HG03354 (cell line): ENCODE data around the gene DEAF1.
"Not testable (repeated sequence)": the region's sequence is repeated elsewhere in the genome, so short reads cannot be mapped to it uniquely, and the experiment has no call there.

Experiments
- ATAC-seq: cut with Tn5 transposase; IDR thresholded peaks from one replicate; pipeline ENCODE4 v1.9.1; 2021; ENCODE audit warnings: mild to moderate bottlenecking; ENCODE audit not compliant: unreplicated experiment, poor library complexity, severe bottlenecking

DEAF1 gene

GRCh38 chr11:694563-695287, at the start of gene DEAF1:
Gene DEAF1, minus strand, starts transcription at chr11:695222. Its CDS starts 175 bp downstream, at chr11:695047.
- peak; percentile 81 for ATAC-seq

- ATAC-seq = no peak
Measured at GRCh38 chr11:742571-743201, 47.7 kb upstream of the DEAF1 start.

GRCh38 chr11:742156-742546, 47.1 kb upstream of the DEAF1 start:
- ATAC-seq = no peak

- ATAC-seq = not testable (repeated sequence)
Measured at GRCh38 chr11:737899-738298, 42.9 kb upstream of the DEAF1 start.

GRCh38 chr11:737366-737765, 42.3 kb upstream of the DEAF1 start:
- ATAC-seq = no peak

GRCh38 chr11:734541-734940, 39.5 kb upstream of the DEAF1 start:
- ATAC-seq = not testable (repeated sequence)

GRCh38 chr11:733072-733471, 38.0 kb upstream of the DEAF1 start:
- no peak for ATAC-seq

- no peak for ATAC-seq
Measured at GRCh38 chr11:729492-730074, 34.6 kb upstream of the DEAF1 start.

GRCh38 chr11:728901-729491, 34.0 kb upstream of the DEAF1 start:
- no peak for ATAC-seq

GRCh38 chr11:727859-728748, 33.1 kb upstream of the DEAF1 start:
- ATAC-seq = peak; percentile 57

- ATAC-seq = no peak
Measured at GRCh38 chr11:727281-727701, 32.3 kb upstream of the DEAF1 start.

- peak; percentile 41 for ATAC-seq
Measured at GRCh38 chr11:726278-727220, 31.5 kb upstream of the DEAF1 start.

- no peak for ATAC-seq
Measured at GRCh38 chr11:725624-726202, 30.7 kb upstream of the DEAF1 start.

- no peak for ATAC-seq
Measured at GRCh38 chr11:724778-725386, 29.9 kb upstream of the DEAF1 start.

- no peak for ATAC-seq
Measured at GRCh38 chr11:724049-724777, 29.2 kb upstream of the DEAF1 start.

GRCh38 chr11:723120-723883, 28.3 kb upstream of the DEAF1 start:
- no peak for ATAC-seq
